Cardiac muscle cell (in vitro differentiated cells and primary cell): ENCODE data around the gene GRIN2B. TPM values are rescaled to one million over a fixed set of nuclear protein-coding genes. Genes with fewer than 3 reads are reported as not detected.

ENCODE experiments used
- DNase-seq, 2 donors: peaks; one replicate each; pipeline versions ENCODE4 v3.0.0 to v3.0.0-alpha.2; 2010 to 2017; ENCODE audit warnings: low read depth in 1 of 2, low spot score in 1 of 2
- H3K27ac ChIP-seq: fragments of 200-600 bp; sonication (generic); 2 replicates; pipeline ENCODE4 v1.5.1; 2016
- H3K27me3 ChIP-seq: fragments of 200-600 bp; sonication (generic); 2 replicates; pipeline ENCODE4 v1.6.0; 2016; ENCODE audit warnings: control low read depth
- H3K36me3 ChIP-seq: fragments of 200-600 bp; sonication (generic); 2 replicates; pipeline ENCODE4 v1.5.1; 2016; ENCODE audit warnings: control low read depth
- H3K4me1 ChIP-seq: fragments of 200-600 bp; sonication (generic); 2 replicates; pipeline ENCODE4 v1.8.1; 2017; ENCODE audit warnings: low read depth, mild to moderate bottlenecking, mixed run types
- H3K4me3 ChIP-seq: fragments of 200-600 bp; sonication (generic); 2 replicates; pipeline ENCODE4 v1.5.1; 2016; ENCODE audit warnings: mild to moderate bottlenecking
- H3K9me3 ChIP-seq: fragments of 200-600 bp; sonication (generic); 2 replicates; pipeline ENCODE4 v1.5.1; 2017; ENCODE audit warnings: low read depth, mild to moderate bottlenecking, control low read depth
- polyA plus RNA-seq: library from polyadenylated mRNA; unstranded; fragments of >200 nt; fragmentation: Nextera tagmentation; extraction: Ambion mirVana; gene quantifications from 2 replicates; pipeline ENCODE4 v1.2.1, GENCODE V29; 2016
- total RNA-seq: library from RNA; depleted of rRNA; stranded (reverse); fragments of >200 nt; gene quantifications from 2 replicates; pipeline ENCODE4 v1.2.3, GENCODE V29; 2016
- TF ChIP-seq, protein P1 (sequence below): IDR thresholded peaks from 2 replicates; pipeline ENCODE4 v1.5.1; 2012; ENCODE audit warnings: low read depth, mild to moderate bottlenecking, low read length

The GRIN2B gene
- total and polyA plus RNA-seq, 2 experiments from 2014 or later = 0.06 TPM; not detected in 1

DNA sequence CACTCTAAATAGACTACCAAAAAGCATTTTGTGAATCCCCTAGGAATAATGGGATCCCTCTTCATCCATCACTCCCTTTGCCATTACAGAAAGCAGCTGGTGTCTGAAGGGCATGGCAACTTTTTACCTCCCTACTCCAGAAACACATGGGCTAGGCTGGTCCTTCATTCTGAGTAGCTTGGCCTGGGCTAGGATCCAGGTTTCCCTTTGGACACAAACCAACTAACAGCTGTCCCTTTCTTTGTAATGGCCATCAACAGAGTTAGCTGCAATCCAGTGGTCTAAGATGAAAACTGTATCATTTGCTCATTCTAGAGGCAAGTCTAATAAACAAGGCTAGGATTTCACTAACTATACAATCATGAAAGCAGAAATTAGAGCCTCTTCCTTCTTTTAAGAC is 7.4 kb downstream of the GRIN2B start:
- H3K36me3 ChIP-seq = no peaks in the 10 kb centered on the region
- no peaks in the 10 kb centered on the region for H3K4me1 ChIP-seq
- DNase-seq = no peak
- peaks cover 39% of the 10 kb centered on the region for H3K27me3 ChIP-seq
- no peak overlapping the region for H3K4me3 ChIP-seq
- no peak overlapping the region for H3K27ac ChIP-seq
- TF ChIP-seq, protein P1, sequence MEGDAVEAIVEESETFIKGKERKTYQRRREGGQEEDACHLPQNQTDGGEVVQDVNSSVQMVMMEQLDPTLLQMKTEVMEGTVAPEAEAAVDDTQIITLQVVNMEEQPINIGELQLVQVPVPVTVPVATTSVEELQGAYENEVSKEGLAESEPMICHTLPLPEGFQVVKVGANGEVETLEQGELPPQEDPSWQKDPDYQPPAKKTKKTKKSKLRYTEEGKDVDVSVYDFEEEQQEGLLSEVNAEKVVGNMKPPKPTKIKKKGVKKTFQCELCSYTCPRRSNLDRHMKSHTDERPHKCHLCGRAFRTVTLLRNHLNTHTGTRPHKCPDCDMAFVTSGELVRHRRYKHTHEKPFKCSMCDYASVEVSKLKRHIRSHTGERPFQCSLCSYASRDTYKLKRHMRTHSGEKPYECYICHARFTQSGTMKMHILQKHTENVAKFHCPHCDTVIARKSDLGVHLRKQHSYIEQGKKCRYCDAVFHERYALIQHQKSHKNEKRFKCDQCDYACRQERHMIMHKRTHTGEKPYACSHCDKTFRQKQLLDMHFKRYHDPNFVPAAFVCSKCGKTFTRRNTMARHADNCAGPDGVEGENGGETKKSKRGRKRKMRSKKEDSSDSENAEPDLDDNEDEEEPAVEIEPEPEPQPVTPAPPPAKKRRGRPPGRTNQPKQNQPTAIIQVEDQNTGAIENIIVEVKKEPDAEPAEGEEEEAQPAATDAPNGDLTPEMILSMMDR = no peak
- no peaks in the 10 kb centered on the region for H3K9me3 ChIP-seq

DNA sequence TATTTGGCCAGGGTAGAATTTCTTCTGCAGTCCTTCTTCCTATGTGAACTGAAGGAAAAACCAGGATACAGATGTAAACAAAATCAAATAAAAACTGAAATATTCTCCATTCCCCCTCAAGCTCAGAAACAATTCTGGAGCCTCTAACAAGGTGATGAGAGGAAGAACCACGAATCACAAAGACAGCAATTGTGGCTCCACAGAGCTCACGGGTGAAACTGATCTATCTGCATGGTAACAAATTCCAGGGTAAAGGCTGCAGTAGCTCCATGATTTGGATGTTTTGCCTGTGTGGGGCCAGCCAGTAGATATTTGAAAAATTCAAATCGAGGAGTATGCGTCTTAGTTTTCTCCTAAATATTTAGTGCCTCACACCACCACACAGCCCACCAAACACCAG is 10.6 kb downstream of the GRIN2B start:
- DNase-seq = no peak
- H3K27ac ChIP-seq = no peak overlapping the region
- no peaks in the 10 kb centered on the region for H3K4me1 ChIP-seq
- H3K36me3 ChIP-seq = no peaks in the 10 kb centered on the region
- no peak overlapping the region for H3K4me3 ChIP-seq
- H3K27me3 ChIP-seq = peaks cover 8% of the 10 kb centered on the region
- TF ChIP-seq, protein P1 = no peak
- H3K9me3 ChIP-seq = no peaks in the 10 kb centered on the region

DNA sequence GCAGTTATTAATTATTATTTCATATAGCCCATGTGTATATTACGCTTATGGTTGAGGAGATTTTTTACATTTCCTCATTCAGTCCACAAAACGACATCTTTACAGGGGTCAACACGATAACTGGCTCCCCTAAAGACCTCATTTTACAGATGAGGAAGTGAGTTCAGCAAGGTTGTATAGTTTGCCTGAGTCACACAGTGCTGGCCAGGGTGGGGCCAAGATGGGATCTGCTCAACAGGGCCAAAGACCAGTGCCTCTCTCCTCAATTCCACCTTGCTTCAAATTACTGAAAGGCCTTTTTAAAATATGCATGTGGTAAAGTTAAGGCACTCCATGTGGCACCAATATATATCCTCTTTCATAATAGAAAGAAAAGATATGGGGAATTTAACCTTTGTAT is 13.1 kb downstream of the GRIN2B start:
- DNase-seq = no peak

DNA sequence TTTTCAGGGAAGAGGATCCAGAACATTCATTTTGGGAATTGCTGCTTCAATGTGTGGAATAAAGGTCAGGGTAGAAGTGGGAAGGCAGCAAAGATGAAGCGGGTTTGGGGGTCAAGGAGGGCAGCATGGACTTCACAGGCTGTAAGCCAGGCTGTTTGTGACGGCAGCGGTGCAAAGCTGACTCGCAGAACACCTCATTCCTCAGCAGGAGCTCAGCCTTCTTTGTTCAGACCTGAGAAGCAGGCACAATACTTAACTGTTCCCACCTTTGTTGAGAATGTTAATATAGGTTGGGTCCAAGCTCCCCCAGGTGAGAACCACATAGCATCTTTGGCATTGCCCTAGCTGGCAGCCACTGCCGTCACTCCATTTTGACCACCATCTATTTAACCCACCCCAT is 16.7 kb downstream of the GRIN2B start:
- Histone ChIP-seq H3K27ac (no peak overlapping the region), H3K4me3 (no peak overlapping the region), H3K27me3 (peaks cover 2% of the 10 kb centered on the region), H3K4me1 (no peaks in the 10 kb centered on the region), H3K9me3 (no peaks in the 10 kb centered on the region), H3K36me3 (no peaks in the 10 kb centered on the region)
- no peak for DNase-seq
- TF ChIP-seq, protein P1 = no peak

More for the DNA sequence above, 13.1 kb downstream of the GRIN2B start:
- TF ChIP-seq, protein P1 = no peak
- no peaks in the 10 kb centered on the region for H3K9me3 ChIP-seq
- H3K36me3 ChIP-seq = no peaks in the 10 kb centered on the region
- no peak overlapping the region for H3K27ac ChIP-seq
- peaks cover 2% of the 10 kb centered on the region for H3K27me3 ChIP-seq
- H3K4me3 ChIP-seq = no peak overlapping the region
- no peaks in the 10 kb centered on the region for H3K4me1 ChIP-seq

DNA sequence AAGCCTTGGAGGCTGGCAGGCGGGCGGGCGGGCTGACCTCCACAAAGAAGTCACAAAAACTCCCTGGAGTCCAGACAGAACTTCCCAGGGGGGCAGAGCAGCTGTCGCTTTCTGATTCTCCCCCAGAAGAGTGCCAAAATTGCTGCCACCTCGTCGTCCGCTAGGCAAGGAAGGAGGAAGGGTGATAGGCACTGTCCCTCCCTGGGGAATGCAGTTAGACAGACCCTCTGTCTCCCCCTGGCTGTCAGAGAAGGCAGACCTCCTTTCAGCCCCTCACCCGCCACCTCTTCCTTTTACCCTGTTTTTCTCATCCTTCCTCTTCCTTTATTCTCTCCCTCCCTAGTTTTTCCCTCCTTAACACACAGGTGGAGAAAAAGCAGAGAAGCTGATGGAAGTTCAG is 18.7 kb downstream of the GRIN2B start:
- Histone ChIP-seq H3K36me3 (no peaks in the 10 kb centered on the region), H3K27ac (no peak overlapping the region), H3K4me3 (no peak overlapping the region), H3K9me3 (no peaks in the 10 kb centered on the region), H3K27me3 (peaks cover 2% of the 10 kb centered on the region), H3K4me1 (no peaks in the 10 kb centered on the region)
- DNase-seq = peak in 1 of 2 donors; percentile 4
- TF ChIP-seq, protein P1 = no peak

DNA sequence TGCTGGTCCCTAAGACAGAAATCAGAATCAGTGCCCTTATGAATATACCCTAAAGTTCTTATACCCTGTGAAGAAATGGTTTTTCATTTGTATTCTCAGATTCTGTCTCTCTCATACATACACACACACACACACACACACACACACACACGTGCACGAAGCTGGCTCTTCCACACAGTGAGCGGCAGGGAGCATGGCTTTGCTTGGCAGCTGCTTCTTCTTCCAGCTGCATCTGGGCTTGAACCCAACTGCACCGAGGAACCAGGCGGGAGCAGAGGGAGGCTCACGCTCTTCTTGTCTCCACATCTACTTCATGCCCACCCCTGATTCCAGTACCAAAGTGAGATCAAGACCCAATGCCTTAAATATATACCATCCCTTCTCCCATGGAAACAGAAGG is 19.4 kb downstream of the GRIN2B start:
- H3K9me3 ChIP-seq = no peaks in the 10 kb centered on the region
- TF ChIP-seq, protein P1 = no peak
- H3K27ac ChIP-seq = no peak overlapping the region
- no peaks in the 10 kb centered on the region for H3K36me3 ChIP-seq
- no peaks in the 10 kb centered on the region for H3K4me1 ChIP-seq
- DNase-seq = no peak
- H3K4me3 ChIP-seq = no peak overlapping the region
- peaks cover 2% of the 10 kb centered on the region for H3K27me3 ChIP-seq
